OCI-LY1 (cell line): ENCODE data around the gene LINS1.

Source experiments
- H2AFZ ChIP-seq: fragments of 200-600 bp; sonication (generic), shearing (Covaris generic); 2 replicates; pipeline ENCODE4 v1.6.0; 2014; ENCODE audit warnings: antibody characterized with exemption, mild to moderate bottlenecking, low read length
- H3F3A ChIP-seq: fragments of 200-600 bp; sonication (generic), shearing (Covaris generic); 2 replicates; pipeline ENCODE4 v1.6.0; 2014; ENCODE audit warnings: mild to moderate bottlenecking, antibody characterized with exemption, low read length, moderate library complexity; ENCODE audit not compliant: insufficient read depth
- H3K27ac ChIP-seq: fragments of 200-600 bp; sonication (generic); 2 replicates; pipeline ENCODE4 v1.5.1; 2014; ENCODE audit warnings: low read length, mixed run types, mild to moderate bottlenecking, low read depth; ENCODE audit not compliant: poor library complexity, severe bottlenecking
- H3K27me3 ChIP-seq: fragments of 200-600 bp; sonication (generic); 2 replicates; pipeline ENCODE4 v1.6.0; 2014; ENCODE audit warnings: antibody characterized with exemption, mild to moderate bottlenecking, low read length, moderate library complexity; ENCODE audit not compliant: insufficient read depth
- H3K36me3 ChIP-seq: fragments of 200-600 bp; sonication (generic); 2 replicates; pipeline ENCODE4 v1.6.1; 2014; ENCODE audit warnings: mild to moderate bottlenecking, antibody characterized with exemption, low read length, moderate library complexity, mixed read lengths; ENCODE audit not compliant: insufficient read depth
- H3K4me1 ChIP-seq: fragments of 200-600 bp; sonication (generic); 2 replicates; pipeline ENCODE4 v1.5.1; 2014; ENCODE audit warnings: mild to moderate bottlenecking, low read length, moderate library complexity; ENCODE audit not compliant: insufficient read depth, severe bottlenecking
- H3K4me2 ChIP-seq: fragments of 200-600 bp; sonication (generic), shearing (Covaris generic); 2 replicates; pipeline ENCODE4 v1.6.1; 2014; ENCODE audit warnings: low read length
- H3K4me3 ChIP-seq: fragments of 200-600 bp; sonication (generic); 2 replicates; pipeline ENCODE4 v1.5.1; 2014; ENCODE audit warnings: low read length, low read depth, mild to moderate bottlenecking, mixed read lengths; ENCODE audit not compliant: poor library complexity, severe bottlenecking
- H3K79me2 ChIP-seq: fragments of 200-600 bp; shearing (Covaris generic); 2 replicates; pipeline ENCODE4 v1.6.1; 2016; ENCODE audit warnings: mixed run types, low read length, mixed read lengths; ENCODE audit not compliant: insufficient read depth
- H3K9ac ChIP-seq: fragments of 200-600 bp; sonication (generic), shearing (Covaris generic); 2 replicates; pipeline ENCODE4 v1.6.1; 2014; ENCODE audit warnings: mild to moderate bottlenecking, low read length, mixed read lengths
- H3K9me2 ChIP-seq: fragments of 200-600 bp; sonication (generic), shearing (Covaris generic); 2 replicates; pipeline ENCODE4 v1.6.1; 2014; ENCODE audit warnings: low read depth, mild to moderate bottlenecking, low read length, mixed read lengths
- H3K9me3 ChIP-seq: fragments of 200-600 bp; shearing (Covaris generic); 2 replicates; pipeline ENCODE4 v1.6.1; 2014; ENCODE audit warnings: low read length, mixed read lengths
- H4K20me1 ChIP-seq: fragments of 200-600 bp; sonication (generic), shearing (Covaris generic); 2 replicates; pipeline ENCODE4 v1.6.0; 2016; ENCODE audit warnings: mild to moderate bottlenecking, low read length; ENCODE audit not compliant: insufficient read depth
- EZH2 ChIP-seq: fragments of 200-600 bp; sonication (generic), shearing (Covaris generic); IDR thresholded peaks from 2 replicates; pipeline ENCODE4 v1.8.0; 2017; ENCODE audit warnings: borderline replicate concordance, mixed run types, mild to moderate bottlenecking, antibody characterized with exemption, low read length, moderate library complexity, mixed read lengths
- TF ChIP-seq, protein P1 (sequence below): fragments of 200-600 bp; sonication (generic), shearing (Covaris generic); IDR thresholded peaks from 2 replicates; pipeline ENCODE4 v1.5.1; 2017; ENCODE audit warnings: mild to moderate bottlenecking, antibody characterized with exemption, low read length, moderate library complexity, mixed read lengths

LINS1 gene

DNA sequence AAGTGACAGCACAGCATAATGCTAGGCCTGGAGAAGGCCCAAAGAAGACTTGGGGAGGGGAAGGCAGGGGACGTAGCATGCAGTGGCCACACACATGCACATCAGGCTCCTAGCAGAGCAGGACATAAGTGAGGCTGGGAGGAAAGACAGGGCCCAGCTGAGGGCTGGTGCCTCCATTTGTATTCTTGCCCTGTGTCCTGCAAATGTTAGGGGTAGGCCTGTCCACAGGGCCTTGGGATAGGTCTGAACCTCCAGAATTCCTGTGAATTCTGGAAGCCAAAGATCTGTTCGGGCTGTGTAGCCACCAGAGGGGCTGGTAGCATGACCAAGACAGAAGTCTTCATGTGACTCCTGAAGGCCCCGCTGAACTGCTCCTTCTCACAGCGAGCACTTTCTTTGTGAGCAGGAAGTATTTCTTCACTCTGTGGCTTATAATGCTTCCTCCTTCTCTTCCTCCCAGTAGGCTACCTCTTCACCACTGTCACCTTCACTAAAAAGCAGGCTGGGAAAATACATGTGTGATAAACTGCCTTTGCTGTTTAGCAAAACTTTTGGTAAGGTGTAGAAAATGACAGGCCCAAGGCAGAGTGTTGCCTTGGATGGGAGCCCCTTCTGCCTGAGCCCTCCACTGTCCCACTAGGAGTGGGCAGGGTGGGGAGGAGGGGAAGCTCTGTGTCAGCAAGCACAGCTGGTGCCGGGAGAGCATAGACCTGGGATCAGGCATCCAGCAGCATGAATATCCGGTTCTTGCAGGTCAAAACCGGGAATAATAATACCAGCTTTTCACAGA lies 81.7 kb downstream of the LINS1 start:
- TF ChIP-seq EZH2 = no peak
- TF ChIP-seq, protein P1, sequence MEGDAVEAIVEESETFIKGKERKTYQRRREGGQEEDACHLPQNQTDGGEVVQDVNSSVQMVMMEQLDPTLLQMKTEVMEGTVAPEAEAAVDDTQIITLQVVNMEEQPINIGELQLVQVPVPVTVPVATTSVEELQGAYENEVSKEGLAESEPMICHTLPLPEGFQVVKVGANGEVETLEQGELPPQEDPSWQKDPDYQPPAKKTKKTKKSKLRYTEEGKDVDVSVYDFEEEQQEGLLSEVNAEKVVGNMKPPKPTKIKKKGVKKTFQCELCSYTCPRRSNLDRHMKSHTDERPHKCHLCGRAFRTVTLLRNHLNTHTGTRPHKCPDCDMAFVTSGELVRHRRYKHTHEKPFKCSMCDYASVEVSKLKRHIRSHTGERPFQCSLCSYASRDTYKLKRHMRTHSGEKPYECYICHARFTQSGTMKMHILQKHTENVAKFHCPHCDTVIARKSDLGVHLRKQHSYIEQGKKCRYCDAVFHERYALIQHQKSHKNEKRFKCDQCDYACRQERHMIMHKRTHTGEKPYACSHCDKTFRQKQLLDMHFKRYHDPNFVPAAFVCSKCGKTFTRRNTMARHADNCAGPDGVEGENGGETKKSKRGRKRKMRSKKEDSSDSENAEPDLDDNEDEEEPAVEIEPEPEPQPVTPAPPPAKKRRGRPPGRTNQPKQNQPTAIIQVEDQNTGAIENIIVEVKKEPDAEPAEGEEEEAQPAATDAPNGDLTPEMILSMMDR = no peak
- no peak overlapping the region for H3K4me2 ChIP-seq
- no peak overlapping the region for H2AFZ ChIP-seq
- H3K36me3 ChIP-seq = no peaks in the 10 kb centered on the region
- H3K4me3 ChIP-seq = no peak overlapping the region
- H4K20me1 ChIP-seq = no peaks in the 10 kb centered on the region
- no peaks in the 10 kb centered on the region; the same call in 1 of the 2 replicates for H3K27me3 ChIP-seq
- no peaks in the 10 kb centered on the region for H3K9me3 ChIP-seq
- no peaks in the 10 kb centered on the region for H3K4me1 ChIP-seq
- no peaks in the 10 kb centered on the region for H3F3A ChIP-seq
- no peaks in the 10 kb centered on the region for H3K79me2 ChIP-seq
- H3K9ac ChIP-seq = no peak overlapping the region
- no peaks in the 10 kb centered on the region for H3K9me2 ChIP-seq
- no peak overlapping the region for H3K27ac ChIP-seq

DNA sequence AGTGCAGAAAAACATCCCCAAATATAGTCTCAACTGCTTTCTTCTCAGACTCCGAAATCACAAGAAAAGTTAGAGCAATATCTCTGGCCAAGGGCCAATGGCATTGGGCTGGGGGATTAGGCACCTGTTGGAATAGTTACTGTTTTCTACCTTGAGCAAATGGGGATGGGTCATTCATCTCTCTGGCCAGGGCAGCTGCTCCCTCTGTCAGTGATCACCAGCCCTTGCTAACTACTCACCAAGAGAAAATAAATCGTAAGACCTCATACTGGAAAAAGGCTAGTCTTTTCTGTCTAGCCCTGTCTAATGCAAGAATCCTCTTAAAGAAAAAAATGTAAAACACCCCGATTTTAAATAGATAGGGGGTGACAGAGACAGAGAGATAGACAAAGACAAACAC lies 84.1 kb downstream of the LINS1 start:
- no peak overlapping the region for H3K4me3 ChIP-seq
- H3K27me3 ChIP-seq = no peaks in the 10 kb centered on the region; the same call in 1 of the 2 replicates
- no peak overlapping the region for H3K9ac ChIP-seq
- TF ChIP-seq, protein P1 = no peak
- TF ChIP-seq EZH2 = no peak
- no peaks in the 10 kb centered on the region for H3F3A ChIP-seq
- no peaks in the 10 kb centered on the region for H4K20me1 ChIP-seq
- no peak overlapping the region for H2AFZ ChIP-seq
- H3K36me3 ChIP-seq = no peaks in the 10 kb centered on the region
- H3K4me1 ChIP-seq = no peaks in the 10 kb centered on the region
- H3K27ac ChIP-seq = no peak overlapping the region
- no peaks in the 10 kb centered on the region for H3K79me2 ChIP-seq
- H3K4me2 ChIP-seq = no peak overlapping the region
- no peaks in the 10 kb centered on the region for H3K9me2 ChIP-seq
- no peaks in the 10 kb centered on the region for H3K9me3 ChIP-seq
